Measurements from ENCODE around the gene WEE2. TPM values are rescaled to one million over a fixed set of nuclear protein-coding genes. Genes with fewer than 3 reads are reported as not detected.

Gene WEE2
- total RNA-seq, 1 experiment from 2014 or later: not detected

DNA sequence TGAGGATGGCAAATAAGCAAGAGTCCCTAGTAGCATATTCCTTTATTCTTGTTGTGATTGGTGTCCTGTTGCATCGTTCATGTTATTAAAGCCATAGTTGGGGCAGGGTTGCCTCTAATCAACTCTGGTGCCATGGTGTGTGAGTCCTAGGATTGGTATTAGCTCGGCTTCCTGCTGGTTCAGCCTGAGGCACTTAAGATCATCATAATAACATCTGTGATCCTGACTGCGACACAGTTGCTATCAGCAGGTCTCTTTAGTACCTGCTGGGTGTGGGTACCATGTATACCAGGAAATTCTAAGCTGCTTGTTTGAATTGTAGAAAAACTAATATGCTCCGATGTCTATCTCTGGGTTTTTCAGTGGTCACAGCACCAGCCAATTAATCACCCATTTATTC, 1.6 kb downstream of the WEE2 start:
- intact Hi-C loops (cut with micrococcal nuclease; ENCODE audit: unreplicated experiment): no loop called here
- no peak for ATAC-seq
- DNase-seq (ENCODE audit: low read depth, low spot score): no peak

DNA sequence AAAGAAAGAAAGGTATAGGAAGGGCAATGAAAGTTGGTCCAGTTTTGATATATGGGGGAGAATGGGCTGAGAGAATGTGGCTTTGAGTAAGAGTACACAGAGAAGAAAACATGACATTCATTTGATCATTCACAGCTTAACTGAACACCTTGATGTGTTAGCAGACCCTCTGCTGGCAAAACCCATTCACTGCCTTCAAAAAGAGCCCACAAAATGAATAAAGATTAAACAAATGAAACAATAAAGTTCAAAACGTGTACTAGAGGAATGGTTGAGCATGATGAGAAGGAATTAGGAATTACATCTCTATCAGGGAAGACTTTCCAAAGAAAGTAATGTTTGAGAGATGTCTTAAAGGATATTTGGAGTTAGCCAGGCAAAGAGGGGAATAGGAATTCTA, 2.1 kb downstream of the WEE2 start:
- no peaks in the 10 kb centered on the region for H3K9me3 ChIP-seq (ENCODE audit: control insufficient read depth, insufficient read depth, low read depth, low read length)
- POLR2A ChIA-PET: no interaction called here
- BruUV-seq (replicated peaks): no TSS peak
- H3K36me3 ChIP-seq (ENCODE audit: control insufficient read depth, insufficient read depth, low read length): no peaks in the 10 kb centered on the region
- CTCF ChIA-PET: no interaction called here
- DNase-seq (ENCODE audit: low read depth, low spot score) (no peak), ATAC-seq (no peak)
- no peak overlapping the region for H3K27ac ChIP-seq (ENCODE audit: low read length)
- H3K27me3 ChIP-seq (ENCODE audit: control insufficient read depth, insufficient read depth, low read length): peaks cover 3% of the 10 kb centered on the region; the same call in 1 of the 2 replicates
- TF ChIP-seq, protein P1, sequence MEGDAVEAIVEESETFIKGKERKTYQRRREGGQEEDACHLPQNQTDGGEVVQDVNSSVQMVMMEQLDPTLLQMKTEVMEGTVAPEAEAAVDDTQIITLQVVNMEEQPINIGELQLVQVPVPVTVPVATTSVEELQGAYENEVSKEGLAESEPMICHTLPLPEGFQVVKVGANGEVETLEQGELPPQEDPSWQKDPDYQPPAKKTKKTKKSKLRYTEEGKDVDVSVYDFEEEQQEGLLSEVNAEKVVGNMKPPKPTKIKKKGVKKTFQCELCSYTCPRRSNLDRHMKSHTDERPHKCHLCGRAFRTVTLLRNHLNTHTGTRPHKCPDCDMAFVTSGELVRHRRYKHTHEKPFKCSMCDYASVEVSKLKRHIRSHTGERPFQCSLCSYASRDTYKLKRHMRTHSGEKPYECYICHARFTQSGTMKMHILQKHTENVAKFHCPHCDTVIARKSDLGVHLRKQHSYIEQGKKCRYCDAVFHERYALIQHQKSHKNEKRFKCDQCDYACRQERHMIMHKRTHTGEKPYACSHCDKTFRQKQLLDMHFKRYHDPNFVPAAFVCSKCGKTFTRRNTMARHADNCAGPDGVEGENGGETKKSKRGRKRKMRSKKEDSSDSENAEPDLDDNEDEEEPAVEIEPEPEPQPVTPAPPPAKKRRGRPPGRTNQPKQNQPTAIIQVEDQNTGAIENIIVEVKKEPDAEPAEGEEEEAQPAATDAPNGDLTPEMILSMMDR (IDR thresholded peaks at IDR 0.05): no peak
- TF ChIP-seq POLR2AphosphoS5 (IDR thresholded peaks at IDR 0.05; ENCODE audit: low read depth, low read length): no peak
- TF ChIP-seq, protein P2, sequence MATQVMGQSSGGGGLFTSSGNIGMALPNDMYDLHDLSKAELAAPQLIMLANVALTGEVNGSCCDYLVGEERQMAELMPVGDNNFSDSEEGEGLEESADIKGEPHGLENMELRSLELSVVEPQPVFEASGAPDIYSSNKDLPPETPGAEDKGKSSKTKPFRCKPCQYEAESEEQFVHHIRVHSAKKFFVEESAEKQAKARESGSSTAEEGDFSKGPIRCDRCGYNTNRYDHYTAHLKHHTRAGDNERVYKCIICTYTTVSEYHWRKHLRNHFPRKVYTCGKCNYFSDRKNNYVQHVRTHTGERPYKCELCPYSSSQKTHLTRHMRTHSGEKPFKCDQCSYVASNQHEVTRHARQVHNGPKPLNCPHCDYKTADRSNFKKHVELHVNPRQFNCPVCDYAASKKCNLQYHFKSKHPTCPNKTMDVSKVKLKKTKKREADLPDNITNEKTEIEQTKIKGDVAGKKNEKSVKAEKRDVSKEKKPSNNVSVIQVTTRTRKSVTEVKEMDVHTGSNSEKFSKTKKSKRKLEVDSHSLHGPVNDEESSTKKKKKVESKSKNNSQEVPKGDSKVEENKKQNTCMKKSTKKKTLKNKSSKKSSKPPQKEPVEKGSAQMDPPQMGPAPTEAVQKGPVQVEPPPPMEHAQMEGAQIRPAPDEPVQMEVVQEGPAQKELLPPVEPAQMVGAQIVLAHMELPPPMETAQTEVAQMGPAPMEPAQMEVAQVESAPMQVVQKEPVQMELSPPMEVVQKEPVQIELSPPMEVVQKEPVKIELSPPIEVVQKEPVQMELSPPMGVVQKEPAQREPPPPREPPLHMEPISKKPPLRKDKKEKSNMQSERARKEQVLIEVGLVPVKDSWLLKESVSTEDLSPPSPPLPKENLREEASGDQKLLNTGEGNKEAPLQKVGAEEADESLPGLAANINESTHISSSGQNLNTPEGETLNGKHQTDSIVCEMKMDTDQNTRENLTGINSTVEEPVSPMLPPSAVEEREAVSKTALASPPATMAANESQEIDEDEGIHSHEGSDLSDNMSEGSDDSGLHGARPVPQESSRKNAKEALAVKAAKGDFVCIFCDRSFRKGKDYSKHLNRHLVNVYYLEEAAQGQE (IDR thresholded peaks at IDR 0.05; ENCODE audit: insufficient read depth in 1 of 2, low read depth in 2 of 2, low read length in 1 of 2): no peak
- TF ChIP-seq SIN3A (IDR thresholded peaks at IDR 0.05; ENCODE audit: borderline replicate concordance, insufficient read depth, low read depth, low read length): no peak
- in situ Hi-C loops (cut with HindIII; ENCODE audit: low pct_unique_long_range_greater_than_20kb, low sequenced_read_pairs): no loop called here
- no peak overlapping the region for H3K4me3 ChIP-seq (ENCODE audit: low read depth in 2 of 2, low read length in 2 of 2)
- no peaks in the 10 kb centered on the region for H3K4me1 ChIP-seq (ENCODE audit: control insufficient read depth, insufficient read depth, low read length)
- intact Hi-C loops (cut with micrococcal nuclease; ENCODE audit: unreplicated experiment): no loop called here

More for the DNA sequence above, 1.6 kb downstream of the WEE2 start:
- CTCF ChIA-PET: no interaction called here
- no peak overlapping the region for H3K4me3 ChIP-seq (ENCODE audit: low read depth in 2 of 2, low read length in 2 of 2)
- TF ChIP-seq, protein P1 (IDR thresholded peaks at IDR 0.05): no peak
- H3K4me1 ChIP-seq (ENCODE audit: control insufficient read depth, insufficient read depth, low read length): no peaks in the 10 kb centered on the region
- BruUV-seq (replicated peaks): no TSS peak
- POLR2A ChIA-PET: no interaction called here
- H3K27me3 ChIP-seq (ENCODE audit: control insufficient read depth, insufficient read depth, low read length): peaks cover 3% of the 10 kb centered on the region; the same call in 1 of the 2 replicates
- no peaks in the 10 kb centered on the region for H3K9me3 ChIP-seq (ENCODE audit: control insufficient read depth, insufficient read depth, low read depth, low read length)
- H3K27ac ChIP-seq (ENCODE audit: low read length): no peak overlapping the region
- in situ Hi-C loops (cut with HindIII; ENCODE audit: low pct_unique_long_range_greater_than_20kb, low sequenced_read_pairs): no loop called here
- H3K36me3 ChIP-seq (ENCODE audit: control insufficient read depth, insufficient read depth, low read length): no peaks in the 10 kb centered on the region
